IMR-90 (cell line): Measurements from ENCODE around the gene GAS5. TPM values are rescaled to one million over a fixed set of nuclear protein-coding genes. Genes with fewer than 3 reads are reported as not detected.

Experiments used
- ATAC-seq: fragments of 200-7000 bp; cut with Tn5 transposase; 2 replicates; pipeline ENCODE4 v1.9.1; 2020; ENCODE audit warnings: low read depth, mild to moderate bottlenecking, moderate library complexity
- BruUV-seq: library from RNA; stranded (reverse); fragments of 400-500 nt; replicated peaks from 2 replicates; lab custom pipeline; 2021; lab: Mats Ljungman, UMichigan
- CTCF ChIA-PET: fragments of 300-600 bp; formaldehyde crosslinking; extraction: SDS; loops from one replicate; lab custom pipeline; 2021; ENCODE audit warnings: antibody characterized with exemption; lab: Yijun Ruan, JAX
- POLR2A ChIA-PET: fragments of 300-600 bp; sonication (Branson Sonifier 250); formaldehyde crosslinking; loops from one replicate; lab custom pipeline; 2022; ENCODE audit warnings: antibody characterized with exemption; ENCODE audit not compliant: unreplicated experiment; lab: Charles Lee
- DNase-seq: peaks from one replicate; pipeline ENCODE4 v3.0.0; 2013
- H2AFZ ChIP-seq: replicated peaks from 2 replicates; pipeline ENCODE3; 2013; ENCODE audit warnings: low read length, mild to moderate bottlenecking; ENCODE audit not compliant: poor library complexity
- H2AK5ac ChIP-seq: 2 replicates; pipeline ENCODE4 v1.6.1; 2013; ENCODE audit warnings: low read depth, low read length, inconsistent platforms
- H2AK9ac ChIP-seq: replicated peaks from 2 replicates; pipeline ENCODE3; 2013; ENCODE audit warnings: mild to moderate bottlenecking, low read depth, low read length, moderate library complexity; ENCODE audit not compliant: poor library complexity
- H2BK120ac ChIP-seq: 2 replicates; pipeline ENCODE4 v1.6.1; 2013; ENCODE audit warnings: low read depth, low read length, inconsistent platforms
- H2BK15ac ChIP-seq: 3 replicates; pipeline ENCODE4 v1.6.1; 2013; ENCODE audit warnings: low read depth, low read length, inconsistent platforms
- H2BK20ac ChIP-seq: 2 replicates; pipeline ENCODE4 v1.6.1; 2013; ENCODE audit warnings: low read depth, mild to moderate bottlenecking, inconsistent platforms, low read length, moderate library complexity
- H2BK5ac ChIP-seq: 2 replicates; pipeline ENCODE4 v1.6.1; 2013; ENCODE audit warnings: mild to moderate bottlenecking, low read depth, low read length, inconsistent platforms; ENCODE audit not compliant: poor library complexity, severe bottlenecking
- H3K14ac ChIP-seq: replicated peaks from 2 replicates; pipeline ENCODE4 v1.6.1; 2013; ENCODE audit warnings: low read depth, low read length, inconsistent platforms
- H3K18ac ChIP-seq: 2 replicates; pipeline ENCODE4 v1.6.1; 2013; ENCODE audit warnings: low read depth, low read length, control low read depth
- H3K23ac ChIP-seq: 2 replicates; pipeline ENCODE4 v1.6.1; 2013; ENCODE audit warnings: low read depth, low read length, inconsistent platforms
- H3K27ac ChIP-seq: 2 replicates; pipeline ENCODE4 v1.5.1; 2013; ENCODE audit warnings: mild to moderate bottlenecking, control low read depth, low read length; ENCODE audit not compliant: insufficient read depth
- H3K27me3 ChIP-seq: 2 replicates; pipeline ENCODE4 v1.6.1; 2013; ENCODE audit warnings: low read length; ENCODE audit not compliant: control insufficient read depth, insufficient read depth
- H3K36me3 ChIP-seq: 2 replicates; pipeline ENCODE4 v1.6.1; 2013; ENCODE audit warnings: low read length, mixed read lengths; ENCODE audit not compliant: control insufficient read depth, insufficient read depth
- H3K4ac ChIP-seq: 2 replicates; pipeline ENCODE4 v1.6.1; 2013; ENCODE audit warnings: low read depth, low read length, inconsistent platforms
- H3K4me1 ChIP-seq: 2 replicates; pipeline ENCODE4 v1.6.1; 2013; ENCODE audit warnings: low read length, mixed read lengths; ENCODE audit not compliant: control insufficient read depth, insufficient read depth
- H3K4me2 ChIP-seq: 2 replicates; pipeline ENCODE4 v1.6.1; 2013; ENCODE audit warnings: low read depth, mild to moderate bottlenecking, control low read depth, low read length, moderate library complexity
- H3K4me3 ChIP-seq: 2 replicates; pipeline ENCODE4 v1.5.1; 2013; ENCODE audit warnings: low read depth, mild to moderate bottlenecking, control low read depth, low read length, moderate library complexity; ENCODE audit not compliant: insufficient read depth
- H3K56ac ChIP-seq: 2 replicates; pipeline ENCODE4 v1.6.1; 2013; ENCODE audit warnings: low read length, inconsistent platforms; ENCODE audit not compliant: insufficient read depth; ENCODE audit errors: extremely low read depth
- H3K79me1 ChIP-seq, 2 experiments: 2 replicates each; pipeline ENCODE4 v1.6.1; 2013; ENCODE audit warnings: low read length in 2 of 2, inconsistent platforms in 1 of 2, low read depth in 1 of 2
- H3K9ac ChIP-seq: 2 replicates; pipeline ENCODE4 v1.6.1; 2013; ENCODE audit warnings: low read depth, low read length, control low read depth
- H3K9me1 ChIP-seq: 2 replicates; pipeline ENCODE4 v1.6.1; 2013; ENCODE audit warnings: low read length, inconsistent platforms; ENCODE audit not compliant: insufficient read depth
- H3K9me3 ChIP-seq: 2 replicates; pipeline ENCODE4 v1.6.1; 2013; ENCODE audit warnings: low read length; ENCODE audit not compliant: control insufficient read depth, insufficient read depth
- H4K20me1 ChIP-seq: 2 replicates; pipeline ENCODE4 v1.6.1; 2013; ENCODE audit warnings: low read length, inconsistent platforms; ENCODE audit not compliant: insufficient read depth
- H4K5ac ChIP-seq: 2 replicates; pipeline ENCODE4 v1.6.1; 2013; ENCODE audit warnings: mild to moderate bottlenecking, low read depth, low read length, control low read depth
- H4K8ac ChIP-seq, 2 experiments: 2 replicates each; pipeline ENCODE4 v1.6.1; 2013; ENCODE audit warnings: low read depth in 2 of 2, low read length in 2 of 2, control low read depth in 1 of 2, inconsistent platforms in 1 of 2
- H4K91ac ChIP-seq: 2 replicates; pipeline ENCODE4 v1.6.1; 2013; ENCODE audit warnings: low read depth, low read length, inconsistent platforms; ENCODE audit not compliant: insufficient read depth
- BHLHE40 ChIP-seq: fragments of 150-350 bp; IDR thresholded peaks from 2 replicates; pipeline ENCODE4 v1.6.1; 2016; ENCODE audit warnings: mild to moderate bottlenecking, low read depth, low read length
- CEBPB ChIP-seq: IDR thresholded peaks from 2 replicates; pipeline ENCODE4 v1.6.1; 2012; ENCODE audit warnings: low read depth, low read length, improper control_type of control experiment
- MAZ ChIP-seq: IDR thresholded peaks from 2 replicates; pipeline ENCODE4 v1.6.1; 2012; ENCODE audit warnings: low read depth, mild to moderate bottlenecking, low read length, improper control_type of control experiment, moderate library complexity, borderline replicate concordance
- POLR2A ChIP-seq: IDR thresholded peaks from 2 replicates; pipeline ENCODE4 v1.6.1; 2012; ENCODE audit warnings: mild to moderate bottlenecking, low read depth, low read length
- SMC3 ChIP-seq: fragments of 150-350 bp; IDR thresholded peaks from 2 replicates; pipeline ENCODE4 v1.6.1; 2016; ENCODE audit warnings: low read depth, mild to moderate bottlenecking, antibody characterized with exemption, low read length, moderate library complexity
- WGBS, 2 experiments: methylation state at CpG; one replicate each; pipeline versions ENCODE4 v1.1.5 to v1.1.7; 2013; ENCODE audit warnings: missing lambda C conversion rate in 2 of 2; ENCODE audit not compliant: insufficient read length in 1 of 2; ENCODE audit errors: extremely low coverage in 2 of 2; 5-methylcytosine and 5-hydroxymethylcytosine counted together
- dilution Hi-C: fragments of 300-500 bp; cut with HindIII; formaldehyde crosslinking; loops from one replicate; pipeline ENCODE4 v1.14.3; 2018; ENCODE audit warnings: low sequenced_read_pairs; ENCODE audit not compliant: unreplicated experiment
- in situ Hi-C: fragments of 300-500 bp; cut with MboI; formaldehyde crosslinking; loops from 3 replicates; pipeline ENCODE4 v1.14.3; 2019; ENCODE audit warnings: low sequenced_read_pairs, inconsistent platforms, mixed read lengths
- intact Hi-C: fragments of 100-400 bp; cut with micrococcal nuclease; formaldehyde crosslinking; loops from 2 replicates; pipeline ENCODE4 v1.10.0; 2022
- polyA plus RNA-seq, 3 experiments: library from polyadenylated mRNA; depleted of rRNA; stranded (reverse); fragments of >200 nt; gene quantifications; 2 replicates each; pipeline ENCODE4 v1.2.3, GENCODE V29; 2012; ENCODE audit warnings: low replicate concordance in 1 of 3
- total RNA-seq: library from RNA; depleted of rRNA; stranded (reverse); fragments of >200 nt; gene quantifications from 2 replicates; pipeline ENCODE4 v1.2.3, GENCODE V29; 2012
- TF ChIP-seq, protein P1 (sequence below): conservative IDR thresholded peaks from 2 replicates; pipeline ENCODE4 v1.5.1; 2012; ENCODE audit warnings: mild to moderate bottlenecking, low read depth, low read length, improper control_type of control experiment
- TF ChIP-seq, protein P2 (sequence below): fragments of 150-350 bp; IDR thresholded peaks from 2 replicates; pipeline ENCODE4 v1.6.1; 2016; ENCODE audit warnings: low read depth, mild to moderate bottlenecking, low read length, moderate library complexity, borderline replicate concordance

GAS5 gene
- total and polyA plus RNA-seq, 2 of the 4 experiments (the other 2 are of a cell fraction), result 380 to 737 TPM

DNA sequence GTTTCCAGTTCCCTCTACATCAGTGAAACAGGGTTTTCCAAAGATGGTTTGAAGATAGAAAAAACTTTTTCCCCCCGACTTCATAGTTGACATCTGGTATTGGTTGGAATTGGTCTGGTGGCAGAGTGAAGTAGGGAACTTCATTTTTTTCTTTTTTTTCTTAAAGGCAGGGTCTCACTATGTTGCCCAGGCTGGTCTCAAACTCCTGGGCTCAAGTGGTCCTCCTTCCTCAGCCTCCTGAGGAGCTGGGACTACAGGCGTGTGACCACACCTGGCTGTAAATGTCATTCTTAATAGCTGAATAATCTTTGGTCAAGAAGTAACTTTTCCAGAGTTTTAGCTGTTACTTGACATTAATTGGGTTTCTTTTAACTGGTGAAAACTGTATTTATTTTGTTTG, 22.1 kb upstream of the GAS5 start:
- H3K9me1 ChIP-seq, result no peaks in the 10 kb centered on the region; the same call in 1 of the 2 replicates
- no TSS peak for BruUV-seq
- H3K4me3 ChIP-seq, result no peak overlapping the region
- H3K4me1 ChIP-seq, result no peaks in the 10 kb centered on the region
- no peak overlapping the region for H3K4me2 ChIP-seq
- no peak overlapping the region for H4K5ac ChIP-seq
- TF ChIP-seq CEBPB, result no peak
- TF ChIP-seq MAZ, result no peak
- TF ChIP-seq POLR2A, result no peak
- no peak for TF ChIP-seq BHLHE40
- TF ChIP-seq, protein P1, sequence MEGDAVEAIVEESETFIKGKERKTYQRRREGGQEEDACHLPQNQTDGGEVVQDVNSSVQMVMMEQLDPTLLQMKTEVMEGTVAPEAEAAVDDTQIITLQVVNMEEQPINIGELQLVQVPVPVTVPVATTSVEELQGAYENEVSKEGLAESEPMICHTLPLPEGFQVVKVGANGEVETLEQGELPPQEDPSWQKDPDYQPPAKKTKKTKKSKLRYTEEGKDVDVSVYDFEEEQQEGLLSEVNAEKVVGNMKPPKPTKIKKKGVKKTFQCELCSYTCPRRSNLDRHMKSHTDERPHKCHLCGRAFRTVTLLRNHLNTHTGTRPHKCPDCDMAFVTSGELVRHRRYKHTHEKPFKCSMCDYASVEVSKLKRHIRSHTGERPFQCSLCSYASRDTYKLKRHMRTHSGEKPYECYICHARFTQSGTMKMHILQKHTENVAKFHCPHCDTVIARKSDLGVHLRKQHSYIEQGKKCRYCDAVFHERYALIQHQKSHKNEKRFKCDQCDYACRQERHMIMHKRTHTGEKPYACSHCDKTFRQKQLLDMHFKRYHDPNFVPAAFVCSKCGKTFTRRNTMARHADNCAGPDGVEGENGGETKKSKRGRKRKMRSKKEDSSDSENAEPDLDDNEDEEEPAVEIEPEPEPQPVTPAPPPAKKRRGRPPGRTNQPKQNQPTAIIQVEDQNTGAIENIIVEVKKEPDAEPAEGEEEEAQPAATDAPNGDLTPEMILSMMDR, result no peak
- no peak for TF ChIP-seq SMC3
- TF ChIP-seq, protein P2, sequence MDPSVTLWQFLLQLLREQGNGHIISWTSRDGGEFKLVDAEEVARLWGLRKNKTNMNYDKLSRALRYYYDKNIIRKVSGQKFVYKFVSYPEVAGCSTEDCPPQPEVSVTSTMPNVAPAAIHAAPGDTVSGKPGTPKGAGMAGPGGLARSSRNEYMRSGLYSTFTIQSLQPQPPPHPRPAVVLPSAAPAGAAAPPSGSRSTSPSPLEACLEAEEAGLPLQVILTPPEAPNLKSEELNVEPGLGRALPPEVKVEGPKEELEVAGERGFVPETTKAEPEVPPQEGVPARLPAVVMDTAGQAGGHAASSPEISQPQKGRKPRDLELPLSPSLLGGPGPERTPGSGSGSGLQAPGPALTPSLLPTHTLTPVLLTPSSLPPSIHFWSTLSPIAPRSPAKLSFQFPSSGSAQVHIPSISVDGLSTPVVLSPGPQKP, result no peak
- no peak overlapping the region for H2AK9ac ChIP-seq
- no peak overlapping the region for H3K23ac ChIP-seq
- DNase-seq (no peak), ATAC-seq (no peak)
- no peaks in the 10 kb centered on the region for H4K20me1 ChIP-seq
- in situ Hi-C loops, result no loop called here
- no peak overlapping the region for H2BK5ac ChIP-seq
- peaks cover 0 to 4% of the 10 kb centered on the region in 2 experiments; a peak in 1 of 4 replicates for H3K79me1 ChIP-seq
- no peak overlapping the region for H2BK15ac ChIP-seq
- H2BK120ac ChIP-seq, result no peak overlapping the region
- ChIA-PET POLR2A (no interaction called here), CTCF (no interaction called here)
- no peak overlapping the region for H3K4ac ChIP-seq
- H4K91ac ChIP-seq, result no peak overlapping the region
- no peak overlapping the region for H3K56ac ChIP-seq
- no peak overlapping the region for H2AK5ac ChIP-seq
- no peaks in the 10 kb centered on the region for H3K27me3 ChIP-seq
- peaks cover 15% of the 10 kb centered on the region for H3K36me3 ChIP-seq
- dilution Hi-C loops, result no loop called here
- intact Hi-C loops, result no loop called here
- H4K8ac ChIP-seq, result no peak overlapping the region
- H3K18ac ChIP-seq, result no peak overlapping the region
- no peaks in the 10 kb centered on the region for H3K9me3 ChIP-seq
- H3K27ac ChIP-seq, result no peak overlapping the region
- WGBS, 2 experiments, result no CpG with 5 or more reads among the region's 2 CpGs
- no peak overlapping the region for H3K14ac ChIP-seq
- no peak overlapping the region for H3K9ac ChIP-seq
- H2AFZ ChIP-seq, result no peak overlapping the region
- no peak overlapping the region for H2BK20ac ChIP-seq
